H1 (cell line): ENCODE data around the gene ANKRD27. TPM values are rescaled to one million over a fixed set of nuclear protein-coding genes. Genes with fewer than 3 reads are reported as not detected.

Source experiments
- CTCF ChIA-PET: fragments of 300-600 bp; sonication (Branson Sonifier 250); formaldehyde crosslinking; loops from one replicate; lab custom pipeline; 2021; ENCODE audit not compliant: partially characterized antibody; lab: Charles Lee
- POLR2A ChIA-PET: fragments of 300-600 bp; sonication (Branson Sonifier 250); formaldehyde crosslinking; loops from one replicate; lab custom pipeline; 2021; ENCODE audit warnings: inconsistent platforms; ENCODE audit not compliant: partially characterized antibody; lab: Charles Lee
- DNase-seq, 2 experiments: peaks; one replicate each; pipeline versions ENCODE4 v3.0.0 to v3.0.0-alpha.2; 2010 to 2022; ENCODE audit warnings: low spot score in 2 of 2, low read depth in 1 of 2, mixed read lengths in 1 of 2
- FAIRE-seq: peaks from 2 replicates; lab custom pipeline; 2011; peaks lifted over from hg19 to GRCh38; lab: Jason Lieb, UNC
- H2AFZ ChIP-seq: 2 replicates; pipeline ENCODE4 v1.8.1; 2012; ENCODE audit warnings: low read length, inconsistent platforms
- H2AK5ac ChIP-seq: 2 replicates; pipeline ENCODE4 v1.6.1; 2013; ENCODE audit warnings: low read depth, low read length
- H2BK120ac ChIP-seq: replicated peaks from 2 replicates; pipeline ENCODE3; 2013; ENCODE audit warnings: low read depth, low read length, inconsistent platforms
- H2BK12ac ChIP-seq: 2 replicates; pipeline ENCODE4 v1.6.1; 2013; ENCODE audit warnings: low read depth, low read length
- H2BK15ac ChIP-seq: 2 replicates; pipeline ENCODE4 v1.6.1; 2013; ENCODE audit warnings: low read length
- H2BK20ac ChIP-seq: 2 replicates; pipeline ENCODE4 v1.6.1; 2013; ENCODE audit warnings: low read length
- H2BK5ac ChIP-seq: 2 replicates; pipeline ENCODE4 v1.6.1; 2013; ENCODE audit warnings: low read depth, low read length
- H3K14ac ChIP-seq: 2 replicates; pipeline ENCODE4 v1.6.1; 2013; ENCODE audit warnings: inconsistent platforms; ENCODE audit not compliant: insufficient read length
- H3K18ac ChIP-seq: 2 replicates; pipeline ENCODE4 v1.6.1; 2013; ENCODE audit warnings: low read length; ENCODE audit errors: extremely low read depth
- H3K23ac ChIP-seq: 2 replicates; pipeline ENCODE4 v1.6.1; 2013; ENCODE audit warnings: inconsistent platforms; ENCODE audit not compliant: insufficient read length
- H3K23me2 ChIP-seq: 2 replicates; pipeline ENCODE4 v1.6.1; 2013; ENCODE audit warnings: low read depth, low read length
- H3K27ac ChIP-seq: 2 replicates; pipeline ENCODE4 v1.6.1; 2011; ENCODE audit warnings: low read depth, low read length, inconsistent platforms
- H3K27me3 ChIP-seq, 4 experiments: replicated peaks in 1 of 4; 1 replicate in 1 of 4; 2 replicates in 3 of 4; pipeline versions ENCODE4 v1.6.1 to v1.8.1; 2011 to 2013; ENCODE audit warnings: low read length in 3 of 4, mild to moderate bottlenecking in 3 of 4, inconsistent platforms in 2 of 4, mixed read lengths in 2 of 4, moderate library complexity in 1 of 4; ENCODE audit not compliant: control insufficient read depth in 3 of 4, insufficient read depth in 3 of 4; ENCODE audit errors: extremely low read depth in 1 of 4
- H3K36me3 ChIP-seq, 4 experiments: 2 replicates each; pipeline versions ENCODE4 v1.6.1 to v1.8.1; 2011 to 2013; ENCODE audit warnings: mild to moderate bottlenecking in 4 of 4, low read length in 3 of 4, moderate library complexity in 2 of 4, control low read depth in 1 of 4, inconsistent platforms in 1 of 4; ENCODE audit not compliant: insufficient read depth in 4 of 4, control insufficient read depth in 2 of 4
- H3K4ac ChIP-seq: replicated peaks from 2 replicates; pipeline ENCODE3; 2013; ENCODE audit warnings: low read length, low read depth, mixed read lengths, inconsistent platforms; ENCODE audit not compliant: insufficient read length
- H3K4me1 ChIP-seq, 4 experiments: replicated peaks in 1 of 4; 1 replicate in 1 of 4; 2 replicates in 3 of 4; pipeline versions ENCODE4 v1.6.1 to v1.8.1; 2011 to 2013; ENCODE audit warnings: low read length in 3 of 4, inconsistent platforms in 2 of 4, mixed read lengths in 1 of 4; ENCODE audit not compliant: insufficient read depth in 4 of 4, control insufficient read depth in 3 of 4
- H3K4me2 ChIP-seq, 2 experiments: 2 replicates each; pipeline versions ENCODE4 v1.6.1 to v1.8.1; 2011 to 2013; ENCODE audit warnings: low read depth in 2 of 2, low read length in 2 of 2, control low read depth in 1 of 2, inconsistent platforms in 1 of 2, mild to moderate bottlenecking in 1 of 2; ENCODE audit not compliant: insufficient read depth in 1 of 2
- H3K4me3 ChIP-seq, 4 experiments: fragments of 200-600, 300-600 bp in 1 of 4; sonication (generic), shearing (Covaris generic), sonication (Bioruptor Twin) in 1 of 4; 2 replicates each; pipeline versions ENCODE4 v1.5.1 to v1.8.1; 2011 to 2016; ENCODE audit warnings: low read length in 4 of 4, low read depth in 3 of 4, control low read depth in 2 of 4, inconsistent platforms in 2 of 4, mild to moderate bottlenecking in 2 of 4, mixed read lengths in 1 of 4, moderate library complexity in 1 of 4; ENCODE audit not compliant: insufficient read depth in 2 of 4; ENCODE audit errors: extremely low read depth in 1 of 4
- H3K56ac ChIP-seq: replicated peaks from 2 replicates; pipeline ENCODE3; 2013; ENCODE audit warnings: low read depth, mild to moderate bottlenecking, mixed read lengths, low read length, inconsistent platforms; ENCODE audit not compliant: insufficient read length
- H3K79me1 ChIP-seq: 2 replicates; pipeline ENCODE4 v1.6.1; 2013; ENCODE audit warnings: low read depth, low read length, control low read depth
- H3K79me2 ChIP-seq, 2 experiments: 2 replicates each; pipeline versions ENCODE4 v1.6.1 to v1.8.1; 2012 to 2013; ENCODE audit warnings: low read length in 2 of 2, mild to moderate bottlenecking in 2 of 2, inconsistent platforms in 1 of 2; ENCODE audit not compliant: insufficient read depth in 2 of 2, control insufficient read depth in 1 of 2
- H3K9ac ChIP-seq, 4 experiments: replicated peaks in 1 of 4; 1 replicate in 1 of 4; 2 replicates in 3 of 4; pipeline versions ENCODE4 v1.6.1 to v1.8.1; 2011 to 2013; ENCODE audit warnings: low read depth in 3 of 4, low read length in 3 of 4, control low read depth in 2 of 4, mild to moderate bottlenecking in 2 of 4, moderate library complexity in 2 of 4, inconsistent platforms in 1 of 4; ENCODE audit errors: extremely low read depth in 1 of 4
- H3K9me3 ChIP-seq, 2 experiments: 2 replicates each; pipeline versions ENCODE4 v1.6.1 to v1.8.1; 2012 to 2013; ENCODE audit warnings: mild to moderate bottlenecking in 2 of 2, moderate library complexity in 2 of 2, control low read depth in 1 of 2, inconsistent platforms in 1 of 2, low read depth in 1 of 2, low read length in 1 of 2, mixed read lengths in 1 of 2; ENCODE audit not compliant: insufficient read depth in 2 of 2
- H4K20me1 ChIP-seq, 2 experiments: replicated peaks in 1 of 2; 2 replicates each; pipeline versions ENCODE3 to v1.8.1; 2011 to 2013; ENCODE audit warnings: inconsistent platforms in 2 of 2, low read length in 2 of 2, mild to moderate bottlenecking in 1 of 2; ENCODE audit not compliant: insufficient read depth in 2 of 2, control insufficient read depth in 1 of 2
- H4K5ac ChIP-seq: 2 replicates; pipeline ENCODE4 v1.6.1; 2013; ENCODE audit warnings: low read length, low read depth, mixed read lengths, inconsistent platforms; ENCODE audit not compliant: insufficient read length
- H4K8ac ChIP-seq: 2 replicates; pipeline ENCODE4 v1.8.0; 2013; ENCODE audit warnings: mild to moderate bottlenecking, moderate library complexity, low read length, inconsistent platforms; ENCODE audit not compliant: insufficient read depth; ENCODE audit errors: extremely low read depth
- H4K91ac ChIP-seq: replicated peaks from 2 replicates; pipeline ENCODE3; 2013; ENCODE audit warnings: low read length, mixed read lengths, inconsistent platforms; ENCODE audit not compliant: insufficient read length
- CBX8 ChIP-seq: fragments of 300-800, 300-1000 bp; sonication (generic); IDR thresholded peaks from 2 replicates; pipeline ENCODE4 v1.7.1; 2016; ENCODE audit warnings: low read depth, low read length, borderline replicate concordance
- KDM1A ChIP-seq: fragments of 200-600, 300-600 bp; sonication (generic); IDR thresholded peaks from 2 replicates; pipeline ENCODE4 v1.7.1; 2016; ENCODE audit warnings: mild to moderate bottlenecking, low read length, borderline replicate concordance
- RBBP5 ChIP-seq: IDR thresholded peaks from 2 replicates; pipeline ENCODE4 v1.7.1; 2012; ENCODE audit warnings: low read depth, mild to moderate bottlenecking, inconsistent platforms, low read length, moderate library complexity, borderline replicate concordance
- SP1 ChIP-seq: IDR thresholded peaks from 2 replicates; pipeline ENCODE4 v1.6.1; 2011; ENCODE audit warnings: low read depth, low read length
- SUZ12 ChIP-seq: fragments of 200-600 bp; sonication (generic); IDR thresholded peaks from 2 replicates; pipeline ENCODE4 v1.6.1; 2012; ENCODE audit warnings: mild to moderate bottlenecking, inconsistent platforms, low read length, moderate library complexity, mixed read lengths
- WGBS, 2 experiments: shearing (Covaris generic) in 1 of 2; methylation state at CpG; one replicate each; pipeline versions ENCODE4 v1.1.6 to v1.1.7; 2013 to 2015; ENCODE audit warnings: low lambda C conversion rate in 2 of 2, mixed read lengths in 2 of 2, inconsistent platforms in 1 of 2, low coverage in 1 of 2, missing lambda C conversion rate in 1 of 2; ENCODE audit not compliant: insufficient replicate concordance in 2 of 2, insufficient coverage in 1 of 2, insufficient read length in 1 of 2; ENCODE audit errors: extremely low coverage in 1 of 2, missing lambda C conversion rate in 1 of 2; 5-methylcytosine and 5-hydroxymethylcytosine counted together
- polyA plus RNA-seq, 7 experiments: library from polyadenylated mRNA; depleted of rRNA in 3 of 7; stranded (reverse) in 5 of 7; unstranded in 2 of 7; fragments of >200 nt in 5 of 7; fragments of 200-250 nt in 2 of 7; gene quantifications; 1 replicate in 5 of 7; 2 replicates in 1 of 7; 4 replicates in 1 of 7; pipeline versions ENCODE4 v1.2.1 to v1.2.3, GENCODE V29; 2011 to 2013; ENCODE audit warnings: missing spikeins in 2 of 7, mixed read lengths in 2 of 7
- total RNA-seq: library from RNA; stranded (reverse); fragmentation: NEBNext Ultra II Directional; extraction: Animal tissue kit (Norgen Biotek cat#: 25700); gene quantifications from 2 replicates; pipeline ENCODE4 v1.2.1, GENCODE V29; 2021

Gene ANKRD27
- total and polyA plus RNA-seq, 2 of the 8 experiments (the other 6 are each of a cell fraction or from before 2014, with no cell fraction given), result 27.9 to 55.7 TPM

GRCh38 chr19:32599258-32599657 lies 75.7 kb downstream of the ANKRD27 start:
- Histone ChIP-seq H3K27ac (no peak overlapping the region), H2BK120ac (no peak overlapping the region), H3K4ac (no peak overlapping the region), H3K23ac (no peak overlapping the region), H3K56ac (no peak overlapping the region), H4K20me1 (peaks cover 0 to 1% of the 10 kb centered on the region in 2 experiments), H2BK20ac (no peak overlapping the region), H3K79me2 (no peaks in the 10 kb centered on the region), H3K4me3 (no peak overlapping the region), H4K5ac (no peak overlapping the region), H2AFZ (no peak overlapping the region), H3K4me1 (no peaks in the 10 kb centered on the region), H3K36me3 (peaks cover 7 to 65% (median 41%) of the 10 kb centered on the region in 4 experiments; a peak in 7 of 8 replicates), H2BK15ac (no peak overlapping the region), H4K91ac (no peak overlapping the region), H3K23me2 (no peaks in the 10 kb centered on the region), H3K14ac (no peak overlapping the region), H2AK5ac (no peak overlapping the region), H3K9me3 (no peaks in the 10 kb centered on the region), H3K9ac (no peak overlapping the region), H3K18ac (no peak overlapping the region), H2BK12ac (no peak overlapping the region), H3K79me1 (no peaks in the 10 kb centered on the region), H3K27me3 (no peaks in the 10 kb centered on the region), H2BK5ac (no peak overlapping the region), H4K8ac (no peak overlapping the region), H3K4me2 (no peak overlapping the region)
- WGBS, 2 experiments, result 91% methylated on average over 6 of the region's 6 CpGs; no CpG with 5 or more reads in 1 of the 2 experiments
- ChIA-PET POLR2A (no interaction called here), CTCF (interaction anchor here (0.9 to 1.5 kb wide), 5 partner anchors 13 to 49 kb away, joined by 3 to 6 read pairs (median 4); no protein-coding TSS in a partner anchor)
- no peak for FAIRE-seq
- no peak for DNase-seq
- TF ChIP-seq KDM1A, result no peak
- no peak for TF ChIP-seq SUZ12
- TF ChIP-seq CBX8, result no peak
- TF ChIP-seq SP1, result no peak
- TF ChIP-seq RBBP5, result no peak
